ENCODE results near the gene EPC2. TPM values are rescaled to one million over a fixed set of nuclear protein-coding genes. Genes with fewer than 3 reads are reported as not detected.
"Not testable (repeated sequence)": the region's sequence is repeated elsewhere in the genome, so short reads cannot be mapped to it uniquely, and the experiment has no call there.

The EPC2 gene
- total RNA-seq, 1 experiment from 2014 or later, result 12.6 TPM

DNA sequence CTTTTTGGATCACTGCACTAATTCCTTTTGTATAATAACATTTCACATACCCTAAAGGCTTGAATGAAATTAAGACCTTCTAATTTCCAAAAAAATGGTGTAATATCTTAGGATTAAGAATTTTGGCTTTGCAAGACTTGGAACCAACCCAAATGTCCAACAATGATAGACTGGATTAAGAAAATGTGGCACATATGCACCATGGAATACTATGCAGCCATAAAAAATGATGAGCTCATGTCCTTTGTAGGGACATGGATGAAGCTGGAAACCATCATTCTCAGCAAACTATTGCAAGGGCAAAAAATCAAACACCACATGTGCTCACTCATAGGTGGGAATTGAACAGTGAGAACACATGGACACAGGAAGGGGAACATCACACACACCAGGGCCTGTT lies 43.5 kb downstream of the EPC2 start:
- not testable (repeated sequence) for H3K36me3 ChIP-seq, DNase-seq, H3K9me3 ChIP-seq, H3K4me3 ChIP-seq, H3K27me3 ChIP-seq

DNA sequence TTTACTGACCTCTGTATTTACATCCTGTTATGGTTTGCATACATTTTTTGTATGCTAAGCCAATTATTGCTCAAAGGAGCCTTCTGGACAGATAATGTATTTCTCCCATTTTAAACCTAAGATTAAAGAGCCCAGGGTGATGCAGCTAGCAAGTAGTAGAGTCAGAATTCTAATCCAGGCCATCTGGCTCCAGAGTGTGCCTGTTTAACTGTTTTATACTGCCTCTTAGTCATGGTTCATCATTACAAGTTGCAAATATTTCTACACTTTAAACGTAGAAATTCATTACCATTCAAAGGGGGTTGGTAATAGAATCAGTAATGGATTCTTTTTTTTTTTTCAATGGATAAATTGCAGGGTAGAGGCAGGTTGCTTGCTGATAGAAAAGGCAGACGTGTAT lies 52.4 kb downstream of the EPC2 start:
- Histone ChIP-seq H3K36me3 (peaks cover 10% of the 10 kb centered on the region), H3K9me3 (peaks cover 13% of the 10 kb centered on the region), H3K4me3 (no peak overlapping the region), H3K27me3 (no peaks in the 10 kb centered on the region)
- DNase-seq, result no peak

DNA sequence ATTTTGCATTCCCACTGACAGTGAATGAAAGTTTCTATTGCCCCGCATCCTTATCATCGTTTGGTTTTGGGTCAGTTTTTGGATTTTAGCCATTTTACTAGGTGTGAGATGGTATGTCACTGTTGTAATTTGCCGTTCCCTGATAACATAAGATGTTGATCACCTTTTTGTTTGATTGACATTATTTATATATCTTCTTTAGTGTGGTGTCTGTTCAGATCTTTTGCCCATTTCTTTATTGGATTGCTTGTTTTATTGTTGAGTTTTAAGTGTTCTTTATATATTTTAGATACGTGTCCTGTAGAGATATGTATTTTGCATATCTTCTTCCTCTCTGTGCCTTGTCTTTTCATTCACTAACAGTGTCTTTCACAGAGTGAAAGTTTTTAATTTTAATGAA lies 55.3 kb downstream of the EPC2 start:
- no peak overlapping the region for H3K4me3 ChIP-seq
- H3K36me3 ChIP-seq, result peaks cover 17% of the 10 kb centered on the region
- H3K27me3 ChIP-seq, result no peaks in the 10 kb centered on the region
- H3K9me3 ChIP-seq, result peaks cover 21% of the 10 kb centered on the region
- DNase-seq, result no peak

DNA sequence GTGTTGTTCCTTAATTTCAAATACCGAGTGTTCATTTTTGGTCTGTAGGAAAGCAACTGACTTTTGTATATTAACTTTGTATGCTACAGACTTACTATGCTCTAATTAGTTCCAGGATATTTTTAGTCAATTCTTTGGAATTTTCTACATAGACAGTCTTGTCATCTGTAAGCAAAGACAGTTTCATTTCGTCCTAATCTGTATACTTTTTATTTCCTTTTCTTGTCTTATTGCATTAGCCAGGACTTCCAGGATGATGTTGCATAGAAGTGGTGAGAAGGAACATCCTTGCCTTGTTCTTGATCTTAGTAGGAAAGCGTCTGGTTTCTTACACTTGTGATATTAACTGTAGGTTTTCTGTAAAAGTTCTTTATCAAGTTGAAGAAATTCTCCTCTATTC lies 56.5 kb downstream of the EPC2 start:
- Histone ChIP-seq H3K36me3 (peaks cover 23% of the 10 kb centered on the region), H3K27me3 (no peaks in the 10 kb centered on the region), H3K4me3 (no peak overlapping the region), H3K9me3 (peaks cover 22% of the 10 kb centered on the region)
- no peak for DNase-seq

DNA sequence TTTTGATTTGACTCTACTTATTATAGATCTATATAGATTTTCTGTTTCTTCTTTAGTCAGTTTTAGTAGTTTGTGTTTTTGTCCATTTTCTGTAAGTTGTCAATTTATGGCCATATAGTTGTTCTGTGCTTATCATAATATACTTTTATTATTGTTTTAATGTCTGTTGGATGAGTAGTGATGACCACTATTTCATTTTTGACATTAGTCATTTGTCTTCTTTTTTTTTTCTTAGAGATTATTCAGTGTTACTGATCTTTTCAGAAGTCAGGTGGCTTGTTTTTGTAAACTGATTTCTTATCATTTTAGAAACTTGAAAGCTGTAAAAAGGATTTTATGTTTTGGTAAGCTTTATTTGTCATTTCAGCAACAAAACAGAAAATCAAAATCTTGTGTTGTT lies 57.3 kb downstream of the EPC2 start:
- H3K9me3 ChIP-seq, result peaks cover 25% of the 10 kb centered on the region
- no peak for DNase-seq
- H3K4me3 ChIP-seq, result no peak overlapping the region
- H3K36me3 ChIP-seq, result peaks cover 21% of the 10 kb centered on the region
- no peaks in the 10 kb centered on the region for H3K27me3 ChIP-seq

DNA sequence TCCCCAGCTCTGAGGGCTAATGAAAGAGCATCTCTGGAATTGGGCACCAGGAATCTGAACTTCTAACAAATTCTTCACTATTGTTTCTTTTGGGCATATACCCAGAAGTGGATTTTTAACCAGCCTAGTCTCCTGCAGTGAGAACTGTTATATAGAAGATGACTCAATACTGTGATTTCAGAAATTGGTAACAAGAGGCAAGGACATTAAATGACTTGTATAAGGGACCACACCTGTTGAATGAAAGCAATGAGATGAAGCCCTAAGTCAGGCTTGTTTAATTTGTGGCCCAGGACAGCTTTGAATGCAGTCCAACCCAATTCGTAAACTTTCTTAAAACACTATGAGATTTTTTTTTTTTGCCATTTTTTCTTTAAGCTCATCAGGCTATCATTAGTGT lies 57.9 kb downstream of the EPC2 start:
- Histone ChIP-seq H3K36me3 (peaks cover 21% of the 10 kb centered on the region), H3K9me3 (peaks cover 25% of the 10 kb centered on the region), H3K27me3 (no peaks in the 10 kb centered on the region), H3K4me3 (no peak overlapping the region)
- no peak for DNase-seq

DNA sequence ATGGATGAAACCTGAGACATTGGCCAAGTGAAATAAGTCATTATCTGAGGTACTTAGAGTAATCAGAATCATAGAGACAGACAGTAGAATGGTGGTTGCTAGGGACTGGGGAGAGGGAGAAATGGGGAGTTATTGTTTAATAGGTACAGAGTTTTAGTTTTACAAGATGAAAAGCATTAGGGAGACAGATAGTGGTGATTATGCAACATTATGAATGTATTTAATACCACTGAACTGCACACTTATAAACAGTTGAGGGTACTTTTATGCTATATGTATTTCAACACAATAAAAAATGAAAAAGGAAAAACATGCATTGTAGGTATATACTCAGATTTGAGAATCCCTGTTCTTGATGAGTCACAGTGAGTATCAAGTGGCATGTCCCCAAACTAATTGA lies 59.7 kb downstream of the EPC2 start:
- H3K27me3 ChIP-seq, result no peaks in the 10 kb centered on the region
- DNase-seq, result no peak
- H3K9me3 ChIP-seq, result peaks cover 25% of the 10 kb centered on the region
- no peak overlapping the region for H3K4me3 ChIP-seq
- peaks cover 21% of the 10 kb centered on the region for H3K36me3 ChIP-seq

DNA sequence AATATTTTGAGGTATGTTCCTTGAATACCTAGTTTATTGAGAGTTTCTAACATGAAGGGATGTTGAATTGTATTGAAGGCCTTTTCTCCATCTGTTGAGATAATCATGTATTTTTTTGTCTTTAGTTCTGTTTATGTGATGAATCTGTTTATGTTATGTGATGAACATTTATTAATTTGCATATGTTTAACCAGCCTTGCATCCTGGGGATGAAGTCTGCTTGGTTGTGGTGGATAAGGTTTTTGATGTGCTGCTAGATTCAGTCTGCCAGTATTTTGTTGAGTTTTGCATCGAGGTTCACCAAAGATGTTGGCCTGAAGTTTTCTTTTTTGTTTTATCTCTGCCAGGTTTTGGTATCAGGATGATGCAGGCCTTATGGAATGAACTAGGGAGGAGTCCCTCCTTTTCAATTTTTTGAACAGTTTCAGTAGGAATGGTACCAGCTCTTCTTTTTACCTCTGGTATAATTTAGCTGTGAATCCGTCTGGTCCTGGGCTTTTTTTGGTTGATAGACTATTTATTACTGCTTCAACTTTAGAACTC lies 71.9 kb downstream of the EPC2 start:
- no peaks in the 10 kb centered on the region for H3K36me3 ChIP-seq
- no peak for DNase-seq
- H3K9me3 ChIP-seq, result no peaks in the 10 kb centered on the region
- H3K27me3 ChIP-seq, result no peaks in the 10 kb centered on the region
- no peak overlapping the region for H3K4me3 ChIP-seq

DNA sequence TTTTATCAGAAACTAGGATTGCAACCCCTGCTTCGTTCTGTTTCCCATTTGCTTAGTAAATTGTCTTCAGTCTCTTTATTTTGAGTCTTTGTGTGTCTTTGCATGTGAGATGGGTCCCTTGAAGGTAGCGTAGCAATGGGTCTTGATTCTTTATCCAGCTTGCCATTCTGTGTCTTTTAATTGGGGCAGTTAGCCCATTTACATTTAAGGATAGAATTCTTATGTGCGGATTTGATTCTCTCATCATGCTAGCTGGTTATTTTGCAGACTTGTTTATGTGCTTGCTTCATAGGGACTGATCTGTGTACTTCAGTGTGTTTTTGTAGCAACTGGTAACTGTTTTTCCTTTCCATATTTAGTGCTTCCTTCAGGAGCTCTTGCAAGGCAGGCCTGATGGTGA lies 73.5 kb downstream of the EPC2 start:
- no peaks in the 10 kb centered on the region for H3K27me3 ChIP-seq
- no peaks in the 10 kb centered on the region for H3K9me3 ChIP-seq
- H3K4me3 ChIP-seq, result no peak overlapping the region
- H3K36me3 ChIP-seq, result no peaks in the 10 kb centered on the region
- DNase-seq, result no peak

DNA sequence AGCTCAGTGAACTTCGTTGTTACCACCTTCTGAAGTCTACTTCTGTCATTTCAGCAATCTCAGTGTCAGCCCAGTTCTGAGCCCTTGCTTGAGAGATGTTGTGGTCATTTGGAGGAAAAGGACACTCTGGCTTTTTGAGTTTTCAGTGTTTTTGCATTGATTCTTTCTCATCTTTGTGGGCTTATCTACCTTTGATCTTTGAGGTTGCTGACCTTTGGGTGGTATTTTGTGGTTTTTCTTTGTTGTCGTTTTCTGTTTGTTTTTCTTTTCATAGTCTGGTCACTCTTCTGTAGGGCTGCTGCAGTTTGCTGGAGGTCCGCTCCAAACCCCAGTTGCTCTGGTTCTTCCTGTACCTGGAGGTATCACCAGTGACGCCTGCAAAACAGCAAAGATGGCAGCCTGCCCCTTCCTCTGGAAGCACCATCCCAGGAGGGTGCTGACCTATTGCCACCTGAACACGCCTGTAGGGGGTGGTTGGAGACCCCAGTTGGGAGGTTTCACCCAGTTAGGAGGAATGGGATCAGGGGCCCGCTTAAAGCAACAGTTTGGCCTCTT lies 74.7 kb downstream of the EPC2 start:
- H3K4me3 ChIP-seq, result no peak overlapping the region
- no peaks in the 10 kb centered on the region for H3K36me3 ChIP-seq
- H3K27me3 ChIP-seq, result no peaks in the 10 kb centered on the region
- no peak for DNase-seq
- H3K9me3 ChIP-seq, result no peaks in the 10 kb centered on the region

DNA sequence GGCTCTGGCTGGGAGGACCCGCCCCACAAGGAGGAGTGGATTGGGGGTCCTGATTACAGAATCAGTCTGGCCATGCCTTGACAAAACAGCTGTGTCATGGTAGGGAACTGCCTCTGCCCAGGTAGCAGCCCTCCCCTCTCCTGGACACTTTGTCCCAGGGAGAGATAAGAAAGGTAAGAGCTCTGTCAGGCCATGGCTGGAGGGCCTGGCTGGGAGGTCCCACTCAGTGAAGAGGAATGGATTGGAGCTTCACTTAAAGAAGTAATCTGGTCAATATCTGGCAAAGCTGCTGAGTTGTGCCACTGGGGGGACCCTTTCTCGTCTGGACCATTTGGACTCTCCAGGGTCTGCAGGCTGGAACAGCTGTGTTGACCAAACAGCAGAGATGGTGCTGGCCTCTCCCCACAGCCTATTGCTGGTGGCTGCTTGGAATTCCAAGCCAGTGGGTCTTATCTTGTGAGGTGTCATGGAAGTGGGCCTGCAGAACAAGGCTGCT lies 75.4 kb downstream of the EPC2 start:
- no peaks in the 10 kb centered on the region for H3K9me3 ChIP-seq
- H3K36me3 ChIP-seq, result no peaks in the 10 kb centered on the region
- H3K4me3 ChIP-seq, result no peak overlapping the region
- no peaks in the 10 kb centered on the region for H3K27me3 ChIP-seq
- DNase-seq, result no peak

DNA sequence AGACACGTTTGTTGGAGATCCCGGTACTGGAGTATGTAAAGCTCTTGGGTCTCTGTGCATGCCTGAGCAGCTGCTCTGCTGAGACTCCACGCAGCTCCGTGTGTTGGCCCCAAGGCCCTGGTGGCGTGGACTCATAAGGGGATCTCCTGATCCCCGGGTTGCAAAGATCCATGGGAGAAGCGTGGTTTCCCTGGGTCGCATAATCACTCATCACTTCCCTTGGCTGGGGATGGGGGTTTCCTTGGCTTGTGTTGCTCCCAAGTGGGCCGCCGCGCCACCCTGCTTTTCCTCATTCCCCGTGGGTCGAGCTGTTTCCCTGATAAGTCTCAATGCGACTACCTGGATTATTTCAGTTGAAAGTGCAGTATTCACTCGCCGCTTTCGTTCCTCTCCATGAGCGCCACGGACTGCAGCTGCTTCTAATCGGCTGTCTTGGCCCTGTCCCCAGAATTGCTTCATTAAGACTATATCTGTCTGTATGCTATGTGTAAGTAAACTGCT lies 76.0 kb downstream of the EPC2 start:
- DNase-seq, result peak; percentile 23
- H3K27me3 ChIP-seq, result no peaks in the 10 kb centered on the region

DNA sequence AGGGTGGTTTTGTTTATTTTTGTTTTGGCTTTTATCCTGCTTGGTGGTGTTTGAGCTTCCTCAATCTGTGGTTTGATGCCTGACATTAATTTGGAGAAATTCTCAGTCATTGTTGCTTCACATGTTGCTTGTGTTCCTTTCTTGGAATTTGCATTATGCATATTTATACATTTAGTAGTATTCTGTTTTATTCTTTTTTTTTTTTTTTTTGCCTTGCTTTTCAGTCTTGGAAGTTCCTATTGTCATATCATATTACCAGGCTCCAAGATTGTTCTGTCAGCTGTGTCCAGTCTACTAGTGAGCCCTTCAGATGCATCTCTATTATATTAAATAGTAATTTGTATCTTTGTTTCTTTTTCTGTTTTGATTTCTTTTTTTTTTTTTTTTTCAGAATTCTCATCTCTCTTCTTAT lies 77.0 kb downstream of the EPC2 start:
- Histone ChIP-seq H3K36me3 (no peaks in the 10 kb centered on the region; the same call in 1 of the 2 replicates), H3K27me3 (no peaks in the 10 kb centered on the region), H3K9me3 (no peaks in the 10 kb centered on the region), H3K4me3 (no peak overlapping the region)
- no peak for DNase-seq

More for the DNA sequence above, 76.0 kb downstream of the EPC2 start:
- Histone ChIP-seq H3K9me3 (no peaks in the 10 kb centered on the region), H3K36me3 (no peaks in the 10 kb centered on the region), H3K4me3 (no peak overlapping the region)

DNA sequence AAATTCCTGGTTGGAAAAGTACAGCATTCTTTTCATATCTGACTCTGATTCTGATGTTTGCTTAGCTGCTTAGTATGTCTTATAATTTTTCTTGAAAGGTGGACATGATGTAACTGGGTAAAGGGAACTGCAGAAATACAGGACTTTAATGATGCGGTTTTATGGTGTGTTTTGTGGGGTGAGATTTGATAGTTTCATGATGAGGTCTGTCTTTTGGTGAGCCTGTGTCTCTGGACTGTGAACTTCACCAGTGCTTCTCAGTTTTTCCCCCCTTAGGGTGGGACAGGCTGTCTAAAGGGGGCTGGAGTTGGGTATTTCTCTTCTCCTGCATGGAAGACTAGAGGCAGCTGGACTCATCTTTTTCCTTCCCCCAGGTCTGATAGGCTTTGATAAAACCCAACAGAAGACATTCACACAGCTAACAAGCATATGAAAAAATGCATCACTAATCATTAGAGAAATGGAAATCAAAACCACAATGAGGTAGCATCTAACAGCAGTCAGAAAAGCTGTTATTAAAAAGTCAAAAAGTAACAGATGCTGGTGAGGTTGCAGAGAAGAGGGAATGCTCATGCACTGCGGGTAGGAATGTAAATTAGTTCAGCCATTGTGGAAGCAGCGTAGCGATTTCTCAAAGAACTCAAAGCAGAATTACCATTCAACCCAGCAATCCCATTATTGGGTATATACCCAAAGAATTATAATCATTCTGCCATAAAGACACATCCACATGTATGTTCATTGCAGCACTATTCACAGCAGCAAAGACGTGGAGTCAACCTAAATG lies 77.6 kb downstream of the EPC2 start:
- H3K9me3 ChIP-seq, result no peaks in the 10 kb centered on the region
- no peak for DNase-seq
- no peaks in the 10 kb centered on the region; the same call in 1 of the 2 replicates for H3K36me3 ChIP-seq
- no peak overlapping the region for H3K4me3 ChIP-seq
- no peaks in the 10 kb centered on the region for H3K27me3 ChIP-seq

DNA sequence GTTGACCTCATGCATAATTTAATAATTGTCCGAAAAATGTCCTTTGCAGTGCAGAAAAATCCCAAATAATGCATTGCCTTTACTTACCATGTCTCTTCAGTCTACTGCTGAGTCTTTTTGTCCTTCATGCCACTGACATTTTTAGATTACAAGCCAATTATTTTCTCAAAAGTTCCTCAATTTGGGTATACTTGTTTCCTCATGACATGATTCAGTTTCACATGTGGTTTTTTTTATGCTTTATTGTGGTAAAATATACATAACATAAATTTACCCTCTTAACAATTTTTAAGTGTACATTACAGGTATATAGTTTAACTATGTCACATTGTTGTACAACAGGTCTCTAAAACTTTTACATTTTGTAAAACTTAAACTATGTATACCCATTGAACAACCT lies 81.0 kb downstream of the EPC2 start:
- DNase-seq, result no peak
- no peaks in the 10 kb centered on the region; the same call in 1 of the 2 replicates for H3K36me3 ChIP-seq
- H3K27me3 ChIP-seq, result no peaks in the 10 kb centered on the region
- H3K9me3 ChIP-seq, result no peaks in the 10 kb centered on the region
- H3K4me3 ChIP-seq, result no peak overlapping the region

DNA sequence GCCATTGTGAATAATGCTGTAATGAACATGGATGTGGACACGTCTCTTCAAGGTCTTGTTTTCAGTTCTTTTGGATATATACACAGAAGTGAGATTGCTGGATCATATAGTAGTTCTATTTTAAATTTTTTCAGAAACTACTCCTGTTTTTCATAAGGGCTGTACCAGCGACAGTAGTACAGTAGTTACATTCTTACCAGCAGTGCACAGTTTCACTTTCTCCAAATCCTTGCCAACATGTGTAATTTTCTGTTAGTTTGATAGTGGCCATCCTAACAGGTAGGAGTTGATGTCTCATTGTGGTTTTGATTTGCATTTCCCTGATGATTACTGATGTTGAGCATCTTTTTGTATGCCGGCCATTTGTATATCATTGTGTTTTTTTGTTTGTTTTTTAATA lies 81.7 kb downstream of the EPC2 start:
- DNase-seq, result no peak
- no peaks in the 10 kb centered on the region for H3K27me3 ChIP-seq
- no peaks in the 10 kb centered on the region; the same call in 1 of the 2 replicates for H3K36me3 ChIP-seq
- no peak overlapping the region for H3K4me3 ChIP-seq
- no peaks in the 10 kb centered on the region for H3K9me3 ChIP-seq

DNA sequence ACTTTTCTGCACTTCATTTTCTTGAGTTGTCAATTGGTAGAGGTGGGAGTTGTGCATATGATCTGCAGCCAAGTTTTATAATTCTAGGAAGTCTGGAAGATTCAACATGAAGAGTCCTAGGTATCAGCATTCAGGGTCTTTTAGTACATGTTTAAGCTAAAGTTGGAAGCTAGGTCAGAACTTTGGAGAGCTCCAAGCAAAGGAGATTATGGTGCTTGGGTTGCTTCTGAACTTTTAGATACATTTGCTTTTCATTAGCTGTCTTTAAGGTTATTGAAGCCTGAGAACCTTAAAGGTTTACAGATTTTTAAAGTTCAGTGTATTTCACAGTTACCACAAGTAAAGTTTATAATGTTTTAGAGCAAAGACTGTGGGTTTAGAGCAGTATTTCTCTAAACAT lies 85.5 kb downstream of the EPC2 start:
- Histone ChIP-seq H3K4me3 (no peak overlapping the region), H3K36me3 (no peaks in the 10 kb centered on the region; the same call in 1 of the 2 replicates), H3K27me3 (no peaks in the 10 kb centered on the region), H3K9me3 (no peaks in the 10 kb centered on the region)
- DNase-seq, result no peak

DNA sequence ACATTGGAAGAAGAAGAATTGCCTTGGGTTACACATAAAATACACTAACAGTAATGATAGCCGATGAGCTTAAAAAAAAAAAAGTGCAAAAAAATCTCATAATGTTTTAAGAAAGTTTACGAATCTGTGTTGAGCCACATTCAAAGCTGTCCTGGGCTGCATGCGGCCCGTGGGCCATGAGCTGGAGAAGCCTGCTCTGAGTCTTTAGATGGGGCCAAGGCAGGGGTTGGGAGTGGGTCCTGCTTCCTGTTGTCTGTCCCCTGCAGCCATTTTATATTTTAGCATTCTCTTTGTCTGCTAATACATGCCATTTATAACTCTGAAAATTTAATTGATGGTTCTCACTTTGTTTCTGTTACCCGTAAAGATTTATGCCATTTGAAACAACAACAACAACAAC lies 93.2 kb downstream of the EPC2 start:
- Histone ChIP-seq H3K9me3 (no peaks in the 10 kb centered on the region), H3K36me3 (no peaks in the 10 kb centered on the region), H3K27me3 (no peaks in the 10 kb centered on the region), H3K4me3 (no peak overlapping the region)
- no peak for DNase-seq

Data from MG63 (cell line).